Hepatic stellate cell (primary cell): Measurements from ENCODE around the gene PAOX.
"Not testable (repeated sequence)": the region's sequence is repeated elsewhere in the genome, so short reads cannot be mapped to it uniquely, and the experiment has no call there.

Experiments used
- DNase-seq: peaks from one replicate; pipeline ENCODE4 v3.0.0; 2011; ENCODE audit warnings: low spot score

The PAOX gene

GRCh38 chr10:133405844-133406527, 26.9 kb downstream of the PAOX start:
- no peak for DNase-seq

- no peak for DNase-seq
These were observed 32.7 kb downstream of the PAOX start for GRCh38 chr10:133411523-133412380.

DNA sequence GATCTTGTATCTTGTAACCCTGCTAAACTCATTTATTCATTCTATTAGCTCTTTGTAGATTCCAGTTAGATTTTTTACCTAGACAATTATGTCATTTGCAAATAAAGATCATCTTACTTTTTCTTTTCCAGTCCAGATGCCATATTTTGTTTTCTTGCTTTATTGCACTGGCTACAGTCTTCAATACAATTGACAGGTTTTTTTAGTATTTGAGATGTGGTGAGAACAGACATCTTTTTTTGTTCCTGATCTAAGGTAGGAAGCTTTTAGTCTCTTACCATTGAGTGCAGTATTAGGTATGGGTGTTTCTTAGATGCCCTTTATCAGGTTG, 33.3 kb downstream of the PAOX start:
- no peak for DNase-seq

DNA sequence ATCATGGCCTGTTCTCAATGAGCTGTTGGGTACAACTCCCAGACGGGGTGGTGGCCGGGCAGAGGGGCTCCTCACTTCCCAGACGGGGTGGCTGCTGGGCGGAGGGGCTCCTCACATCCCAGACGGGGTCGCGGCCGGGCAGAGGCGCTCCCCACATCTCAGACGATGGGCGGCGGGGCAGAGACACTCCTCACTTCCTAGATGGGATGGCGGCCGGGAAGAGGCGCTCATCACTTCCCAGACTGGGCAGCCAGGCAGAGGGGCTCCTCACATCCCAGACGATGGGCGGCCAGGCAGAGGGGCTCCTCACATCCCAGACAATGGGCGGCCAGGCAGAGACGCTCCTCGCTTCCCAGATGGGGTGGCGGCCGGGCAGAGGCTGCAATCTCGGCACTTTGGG, 35.3 kb downstream of the PAOX start:
- not testable (repeated sequence) for DNase-seq

DNA sequence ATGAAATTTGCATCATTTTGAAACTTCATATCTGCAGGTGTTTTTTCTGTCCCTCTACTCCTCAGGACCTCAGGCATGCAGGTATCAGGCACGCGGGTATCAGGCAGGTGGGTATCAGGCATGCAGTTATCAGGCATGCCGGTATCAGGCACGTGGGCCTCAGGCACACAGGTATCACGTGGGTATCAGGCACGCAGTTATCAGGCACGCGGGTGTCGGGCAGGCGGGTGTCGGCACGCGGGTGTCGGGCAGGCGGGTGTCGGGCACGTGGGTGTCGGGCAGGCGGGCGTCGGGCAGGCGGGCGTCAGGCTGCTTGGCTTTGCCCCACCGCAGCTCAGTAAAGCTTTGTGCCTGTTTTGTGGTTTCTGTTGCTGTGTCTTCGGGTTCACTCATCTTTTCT, 36.7 kb downstream of the PAOX start:
- no peak for DNase-seq

DNA sequence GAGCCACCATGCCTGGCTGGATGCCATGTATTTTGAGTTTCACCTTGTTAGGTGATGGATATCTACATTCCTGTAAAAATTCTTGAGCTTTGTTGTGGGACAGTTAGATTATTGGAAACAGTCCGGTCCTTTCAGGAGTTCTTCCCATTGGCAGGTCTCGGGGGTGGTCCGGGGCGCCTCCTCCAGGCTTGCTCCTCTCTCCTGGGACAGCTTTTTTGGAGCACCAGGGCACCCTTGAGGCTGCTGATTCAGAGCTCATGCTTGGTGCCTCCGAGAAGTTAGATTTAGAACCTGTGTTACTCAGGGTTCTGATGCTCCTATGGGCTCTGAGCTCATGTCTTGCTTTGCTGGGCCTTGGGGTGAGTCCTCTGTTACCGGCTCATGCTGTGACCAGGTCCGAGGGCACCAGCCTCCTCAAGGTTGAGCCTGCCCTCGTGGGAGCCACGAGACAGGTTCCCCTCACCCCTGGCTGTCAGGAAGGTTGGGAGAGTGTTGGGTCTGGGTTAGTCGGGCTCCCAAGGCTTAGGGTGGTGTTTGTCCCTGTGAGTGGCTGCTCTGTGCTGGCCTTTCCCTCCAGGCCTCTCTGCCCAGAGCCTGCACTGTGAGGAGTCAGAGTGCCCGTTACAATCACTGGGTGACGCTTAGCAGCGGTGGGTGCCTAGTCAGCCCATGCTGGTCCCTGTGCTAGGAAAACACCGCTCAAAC, 39.4 kb downstream of the PAOX start:
- DNase-seq, result no peak

DNA sequence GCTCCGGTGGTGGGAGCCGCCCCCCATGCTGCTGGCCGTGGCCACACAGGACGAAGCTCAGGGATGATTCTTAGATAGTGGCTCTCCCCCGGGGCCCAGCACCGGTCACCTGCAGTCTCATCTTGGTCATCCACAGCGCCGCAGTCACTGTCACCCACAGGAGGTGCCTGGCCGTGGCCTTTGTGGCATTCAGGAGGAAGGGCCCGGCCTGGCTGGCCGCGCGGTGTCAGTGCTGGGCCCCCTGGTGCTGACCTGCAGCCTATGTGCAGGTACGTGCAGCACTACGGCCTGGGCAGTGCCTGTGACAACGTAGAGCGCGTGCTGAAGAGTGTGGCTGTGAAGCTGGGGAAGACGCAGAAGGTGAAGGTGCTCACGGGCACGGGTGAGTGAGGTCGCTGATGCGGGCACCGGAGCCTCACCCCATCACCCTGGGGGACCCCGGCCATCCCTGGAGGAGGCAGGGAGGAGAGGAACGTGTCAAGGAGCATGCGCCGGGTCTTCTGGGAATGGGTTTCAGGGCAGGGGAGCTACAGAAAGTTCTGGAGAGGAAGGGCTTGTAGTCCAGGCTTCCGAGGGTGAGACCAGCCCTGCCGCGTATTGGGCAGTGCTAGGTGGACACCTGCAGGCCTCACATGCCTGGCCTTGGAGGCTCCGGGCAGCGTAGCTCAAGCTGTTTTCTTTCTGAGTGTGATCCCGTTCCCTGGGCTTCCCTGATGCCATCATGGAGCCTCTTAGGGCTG, 40.3 kb downstream of the PAOX start:
- DNase-seq, result no peak

DNA sequence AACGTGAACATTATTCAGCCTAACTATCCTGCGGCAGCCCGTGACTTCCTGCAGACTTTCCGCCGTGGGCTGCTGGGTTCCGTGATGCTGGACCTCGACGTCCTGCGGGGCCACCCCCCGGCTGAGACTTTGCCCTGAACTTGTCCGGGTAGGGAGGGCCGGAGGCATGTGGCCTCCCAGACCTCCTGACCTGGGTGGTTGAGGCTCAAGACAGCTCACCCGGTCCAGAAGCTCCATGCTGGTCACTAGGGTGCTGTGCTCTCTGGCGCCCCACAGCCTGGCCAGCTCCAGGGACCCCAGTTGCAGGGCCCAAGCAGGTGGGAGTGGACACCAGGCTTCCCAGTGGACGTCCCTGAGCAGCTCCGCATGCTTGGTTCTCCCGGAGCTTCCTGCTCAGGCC, 41.0 kb downstream of the PAOX start:
- DNase-seq, result no peak

DNA sequence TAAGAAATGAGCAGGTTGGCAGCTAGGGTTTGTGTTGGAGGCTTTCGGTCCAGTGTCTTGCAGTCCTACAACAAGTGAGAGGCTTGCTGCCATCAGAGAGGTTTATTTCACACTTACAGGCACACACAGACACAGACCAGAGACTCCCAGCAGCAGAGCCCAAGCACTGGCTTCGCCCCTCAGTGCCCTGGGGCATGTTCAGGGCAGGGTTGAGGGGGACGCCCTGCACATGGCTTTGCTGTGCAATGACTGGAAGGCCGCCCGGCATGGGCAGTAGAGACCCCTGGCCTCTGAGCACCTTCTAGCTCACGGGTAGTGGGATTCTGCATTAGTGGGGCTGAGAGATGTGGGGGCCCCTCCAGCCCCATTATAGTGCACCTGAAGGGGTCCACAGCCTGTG, 41.5 kb downstream of the PAOX start:
- DNase-seq, result no peak

DNA sequence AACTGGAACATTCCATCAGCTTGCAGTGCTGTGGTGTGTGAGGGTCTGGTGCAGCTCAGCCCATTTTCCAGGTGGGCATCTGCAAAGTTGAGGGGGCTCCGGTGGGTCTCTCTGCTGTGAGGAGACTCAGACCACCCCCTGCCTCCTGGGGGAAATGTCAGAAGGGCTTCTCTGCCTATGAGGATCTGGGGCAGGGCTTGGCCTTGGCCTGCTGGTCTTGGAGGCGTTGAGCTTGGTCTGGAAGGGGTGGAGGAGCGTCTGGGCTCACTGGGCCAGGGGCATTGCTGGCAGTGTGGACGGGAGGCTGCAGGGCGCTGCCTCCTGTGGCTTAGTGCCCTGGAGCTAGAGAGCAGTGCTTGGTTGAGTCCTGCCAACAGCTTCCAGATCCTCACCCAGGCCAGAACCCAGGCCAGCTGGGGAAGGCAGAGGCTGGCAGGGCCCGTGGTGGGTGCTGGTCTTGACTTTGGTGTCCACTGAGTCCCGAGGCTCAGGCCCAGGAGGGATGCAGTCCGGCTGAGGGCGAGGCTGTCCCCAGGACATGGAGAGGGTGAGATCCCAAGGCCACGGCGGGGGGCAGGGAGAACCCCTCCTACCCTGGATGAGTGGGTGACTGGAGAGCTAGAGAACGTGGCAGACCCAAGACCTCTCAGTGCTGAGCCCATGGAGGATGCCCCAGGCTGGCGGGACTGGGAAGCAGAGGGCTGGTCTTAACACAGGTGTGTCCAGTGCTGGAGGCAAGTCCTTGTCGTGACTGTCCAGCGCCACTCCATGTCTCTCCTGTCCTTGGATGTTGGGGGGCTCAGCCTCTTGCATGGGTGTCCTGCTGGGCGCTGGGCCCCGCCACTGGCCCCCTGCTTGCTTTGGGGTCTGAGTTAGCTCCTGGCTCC, 42.5 kb downstream of the PAOX start:
- DNase-seq, result no peak

GRCh38 chr10:133422223-133422806, 43.3 kb downstream of the PAOX start:
- DNase-seq, result no peak

- DNase-seq, result no peak
These were observed 44.0 kb downstream of the PAOX start for GRCh38 chr10:133422807-133423771.

DNA sequence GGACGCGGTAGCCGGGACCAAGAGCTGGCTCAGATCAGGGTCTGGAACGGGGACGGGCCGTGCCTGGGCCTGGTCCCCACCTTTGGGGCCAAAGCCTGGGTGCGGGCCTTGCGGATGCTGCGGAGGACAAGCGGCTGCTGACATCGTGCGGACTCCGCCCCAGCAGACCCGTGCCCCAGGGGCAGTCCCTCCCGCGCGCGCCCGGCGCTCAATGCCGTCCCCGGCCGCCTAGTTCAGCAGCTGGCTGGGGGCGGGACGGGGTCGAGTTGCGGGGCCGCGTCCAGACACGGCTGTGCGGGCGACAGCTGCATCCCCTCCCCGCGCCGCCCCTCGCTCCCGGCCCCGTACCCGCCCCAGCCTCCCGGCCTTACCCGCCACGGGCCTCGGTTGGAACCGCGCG, 45.0 kb downstream of the PAOX start:
- DNase-seq, result not testable (repeated sequence)

DNA sequence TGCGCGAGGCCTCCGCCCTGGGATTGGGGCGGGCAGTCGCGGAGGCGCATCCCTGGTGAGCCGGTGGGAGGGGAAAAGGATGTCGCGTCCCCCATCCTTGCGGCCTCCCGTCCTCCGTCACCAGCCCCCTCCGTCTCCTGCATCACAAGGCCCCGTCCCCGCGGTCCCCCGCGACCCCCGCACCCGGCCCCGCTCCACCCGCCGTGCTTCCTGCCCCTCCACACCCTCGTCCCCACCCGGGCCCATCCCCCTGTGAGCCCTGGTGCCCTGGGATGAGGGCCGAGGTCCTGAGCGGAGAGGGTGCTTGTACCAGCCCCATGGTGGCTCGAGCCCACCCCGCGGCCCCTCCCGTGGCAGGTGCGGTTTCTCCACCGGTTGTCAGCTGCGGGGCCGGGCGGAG, 45.5 kb downstream of the PAOX start, which contains the start of gene SPRN:
TSS of gene SPRN (minus strand) at position 25 of the 400 bp plus-strand sequence. CDS start 944 bp downstream, outside the sequence.
- not testable (repeated sequence) for DNase-seq

GRCh38 chr10:133429571-133429970, 50.5 kb downstream of the PAOX start:
- DNase-seq, result not testable (repeated sequence)

DNA sequence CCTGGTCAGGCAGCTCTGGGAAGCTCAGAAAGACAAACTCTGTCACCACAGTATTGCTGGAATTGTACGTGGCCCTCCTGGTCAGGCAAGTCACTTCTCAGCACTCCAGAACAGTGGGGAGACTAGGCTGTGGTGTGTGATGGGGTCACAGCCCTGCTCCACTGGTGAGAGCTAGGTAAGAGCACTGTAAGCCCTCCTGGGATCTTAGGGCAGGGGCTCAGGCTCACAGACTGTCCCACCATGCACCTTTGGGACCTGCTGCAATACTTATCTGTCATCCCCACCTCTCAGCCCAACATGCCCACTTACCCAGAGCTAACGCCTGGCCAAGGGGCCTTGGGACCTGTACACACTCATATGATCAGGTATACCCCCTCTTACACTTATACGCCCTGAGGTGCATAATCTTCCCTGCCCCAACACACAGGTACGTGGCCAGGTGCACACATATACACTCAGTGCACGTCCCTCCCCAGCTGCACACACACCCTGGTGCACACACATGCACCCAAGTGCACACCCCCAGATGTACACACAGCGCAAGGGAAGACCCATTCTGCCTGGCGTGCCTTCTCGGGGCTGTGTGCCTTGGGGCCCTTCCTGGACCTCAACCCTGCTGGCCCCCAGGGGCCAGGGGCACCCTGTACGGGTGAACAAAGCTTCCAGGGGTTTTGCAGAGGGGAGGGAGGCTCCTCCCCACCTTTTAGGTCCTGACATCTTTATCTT, 53.0 kb downstream of the PAOX start:
- DNase-seq, result not testable (repeated sequence)

- not testable (repeated sequence) for DNase-seq
These were observed 53.7 kb downstream of the PAOX start for GRCh38 chr10:133432789-133433188.

DNA sequence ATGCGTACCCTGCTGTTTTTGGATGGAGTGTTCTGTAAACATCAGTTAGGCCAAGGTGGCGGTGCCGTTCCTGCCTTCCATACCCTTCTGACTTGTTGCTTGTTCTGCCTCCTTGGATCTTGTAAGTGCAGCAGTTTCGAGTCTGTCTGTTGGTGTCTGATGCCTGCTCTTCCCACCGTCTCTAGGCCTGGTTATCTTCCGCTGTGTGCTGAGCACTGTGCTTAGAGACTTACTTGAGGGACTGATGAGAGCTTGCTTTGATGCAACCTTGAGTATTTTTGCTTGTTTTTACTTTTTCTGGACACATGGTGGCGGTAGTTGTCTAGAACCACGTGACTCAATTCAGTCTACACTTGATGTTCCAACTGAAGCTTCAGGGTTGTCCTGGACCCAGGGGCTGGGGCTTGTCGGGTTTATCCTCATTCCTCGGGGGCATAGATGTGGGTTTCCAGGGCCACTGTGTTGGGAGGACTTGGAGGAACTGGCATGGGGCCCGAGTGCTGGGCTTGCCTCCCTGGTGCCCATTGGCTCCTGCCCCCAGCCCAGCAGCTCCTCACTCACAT, 59.7 kb downstream of the PAOX start:
- no peak for DNase-seq
